Stimulated activated CD8-positive, alpha-beta memory T cell treated with anti-CD3 and anti-CD28 coated beads, Interleukin-12 subunit alpha, Interleukin-12 subunit beta, amount 100 ng/mL, for 24 hours (primary cell): ENCODE data around the gene PHC2.

ENCODE experiments used
- DNase-seq: peaks from one replicate; pipeline ENCODE4 v3.0.0-alpha.2; 2020; ENCODE audit errors: extremely low read depth

The PHC2 gene

DNA sequence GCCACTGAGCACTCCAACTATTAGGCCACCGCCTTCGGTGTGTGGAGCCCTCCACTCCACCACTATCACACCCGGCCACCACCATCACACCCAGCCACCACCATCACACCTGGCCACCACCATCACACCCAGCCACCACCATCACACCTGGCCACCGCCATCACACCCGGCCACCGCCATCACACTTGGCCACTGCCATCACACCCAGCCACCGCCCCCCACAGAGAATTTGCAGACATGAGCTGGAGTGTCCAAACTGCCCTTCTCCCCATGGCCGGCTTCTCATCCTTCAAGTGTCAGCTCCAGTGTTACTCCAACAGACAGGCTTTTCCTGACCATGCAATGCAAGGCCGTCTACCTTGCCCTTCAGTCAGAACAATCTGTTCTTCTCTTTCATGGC, 59.6 kb downstream of the PHC2 start:
- no peak for DNase-seq

DNA sequence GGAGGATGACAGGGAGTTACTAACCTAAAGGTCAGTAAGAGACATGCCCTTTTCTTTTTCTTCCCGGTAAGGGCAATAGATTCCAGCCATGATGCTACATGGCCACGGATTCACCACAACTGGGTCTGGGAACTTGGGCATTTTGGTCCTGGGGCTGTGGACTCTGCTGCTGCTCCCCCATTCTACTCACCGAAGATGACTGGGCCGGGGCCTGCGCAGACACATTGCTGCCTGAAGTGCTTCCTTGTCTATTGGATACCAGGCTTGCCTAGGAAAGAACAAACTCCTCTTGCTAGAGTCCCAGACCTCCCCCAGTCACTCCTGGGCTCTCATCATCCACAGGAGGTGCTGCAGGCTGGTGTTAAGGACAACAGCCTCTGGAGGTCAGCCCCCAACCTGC, 60.1 kb downstream of the PHC2 start:
- DNase-seq: no peak

DNA sequence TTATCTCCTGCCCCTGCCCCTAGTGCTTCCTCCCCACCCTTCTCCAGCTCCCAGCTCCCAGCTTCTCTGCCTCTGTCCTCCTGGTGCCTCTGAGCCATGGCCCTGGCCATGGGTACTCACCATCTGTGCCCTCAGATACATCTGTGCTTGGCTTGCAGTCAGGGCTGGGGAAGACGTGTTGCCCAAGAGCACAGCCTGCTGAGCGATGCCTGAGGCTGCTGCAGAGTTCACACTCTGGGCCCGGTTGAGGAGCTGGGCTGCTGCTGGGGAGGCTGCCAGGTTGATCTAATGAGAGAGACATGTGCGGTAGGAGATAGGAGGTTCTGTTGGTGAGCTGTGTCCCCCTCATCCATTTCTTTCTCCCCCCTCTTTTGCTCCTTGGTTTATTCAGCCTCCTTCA, 60.6 kb downstream of the PHC2 start:
- DNase-seq: no peak

DNA sequence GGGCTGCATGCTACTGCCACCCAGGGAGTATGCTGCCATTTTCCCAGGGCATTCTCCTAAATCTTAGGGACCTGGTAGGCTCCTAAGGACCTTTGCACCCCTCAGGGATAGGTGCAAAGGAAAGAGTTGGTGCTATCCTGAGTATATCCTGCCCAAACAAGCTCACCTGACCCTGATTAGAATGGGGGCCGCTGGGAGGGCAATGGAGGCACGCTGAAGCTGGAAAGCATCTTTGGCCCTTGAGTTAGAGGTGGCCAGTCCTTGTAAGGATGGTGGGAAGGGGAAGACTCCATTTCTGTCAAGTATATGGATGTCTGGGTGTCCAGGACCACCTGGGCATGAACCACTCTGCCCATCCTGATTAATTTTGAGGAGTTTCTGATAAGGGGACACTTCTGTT, 61.1 kb downstream of the PHC2 start:
- no peak for DNase-seq

DNA sequence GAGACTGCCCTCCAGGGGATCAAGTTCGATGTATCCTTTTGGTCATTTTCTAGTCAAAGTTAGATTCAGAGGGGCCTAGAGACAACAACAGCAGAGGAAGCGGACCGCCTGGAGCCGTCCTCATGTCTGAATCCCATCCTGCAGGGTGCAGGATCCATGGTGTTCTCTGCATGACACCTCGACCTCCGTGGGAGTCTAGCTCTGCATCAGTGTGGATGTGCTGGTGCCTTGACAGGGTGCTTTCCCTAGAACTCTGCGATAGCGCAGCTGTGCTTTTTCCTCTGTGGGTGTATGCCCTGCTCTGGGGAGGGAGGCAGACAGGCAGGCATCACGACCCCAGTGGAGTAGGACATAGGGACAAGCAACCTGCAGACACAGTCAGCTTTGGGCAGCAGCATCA, 61.8 kb downstream of the PHC2 start:
- no peak for DNase-seq

DNA sequence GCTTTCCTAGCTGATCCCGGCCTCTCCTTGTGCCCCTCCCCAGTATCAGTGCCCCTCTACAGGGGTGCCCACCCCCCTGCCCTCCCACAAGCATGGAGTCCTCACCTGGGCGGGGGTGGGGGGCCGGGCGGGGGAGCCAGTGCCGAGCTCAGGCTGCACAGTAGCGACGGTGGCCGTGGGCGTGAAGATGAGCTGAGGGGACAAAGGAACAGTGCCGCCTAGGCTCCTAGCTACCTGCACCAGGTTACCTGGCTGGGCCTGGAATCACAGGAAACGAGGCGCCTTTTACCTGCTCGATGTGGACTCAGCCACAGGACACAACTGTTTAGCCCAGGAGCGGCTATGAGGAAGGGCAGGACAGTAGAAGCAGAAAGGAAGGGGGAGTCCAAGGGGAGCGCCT, 62.5 kb downstream of the PHC2 start:
- no peak for DNase-seq

DNA sequence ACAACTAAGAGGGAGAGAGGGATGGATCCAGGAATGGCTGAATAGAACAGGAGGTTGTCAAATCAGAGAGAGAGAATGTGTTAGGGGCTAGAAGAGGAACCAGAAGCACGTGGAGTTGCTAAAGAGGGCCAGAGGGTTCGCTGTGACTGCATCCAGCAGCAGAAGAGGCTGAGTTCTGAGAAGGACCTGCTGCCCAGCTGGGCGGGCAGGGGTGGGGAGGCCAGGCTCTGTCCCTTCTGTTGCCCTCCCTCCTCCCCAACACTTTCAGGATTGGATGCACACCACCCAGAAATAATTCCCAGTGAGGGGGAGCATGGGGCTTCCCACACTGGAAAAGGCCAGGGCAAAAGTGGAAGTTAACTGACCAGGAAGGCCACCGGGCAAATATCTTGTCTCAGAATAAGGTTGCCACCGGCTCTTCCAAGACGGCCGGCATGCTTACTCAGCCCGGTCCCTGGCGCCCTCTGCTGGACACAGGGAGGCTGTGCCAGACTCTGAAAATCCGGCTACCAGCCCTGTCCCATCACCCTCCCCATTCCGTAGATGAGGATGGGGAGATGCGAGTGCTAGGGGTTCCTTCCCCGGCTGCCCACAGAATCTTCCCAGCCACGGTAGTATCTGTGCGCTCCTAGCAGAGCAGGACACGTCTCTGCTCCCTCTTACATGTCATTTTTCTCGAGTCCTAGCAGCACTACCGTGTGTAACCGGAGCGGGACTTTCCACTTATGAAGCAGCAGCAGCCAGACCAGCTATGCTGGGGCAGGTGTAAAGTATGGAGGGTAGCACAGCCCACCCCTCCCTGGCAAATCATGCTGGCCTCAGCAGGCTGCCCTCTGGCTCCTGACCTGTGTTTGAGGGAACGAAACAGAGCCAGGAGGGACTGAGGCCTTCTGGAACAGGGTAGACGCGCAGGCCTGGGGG, 63.1 kb downstream of the PHC2 start:
- DNase-seq: peak; percentile 55

DNA sequence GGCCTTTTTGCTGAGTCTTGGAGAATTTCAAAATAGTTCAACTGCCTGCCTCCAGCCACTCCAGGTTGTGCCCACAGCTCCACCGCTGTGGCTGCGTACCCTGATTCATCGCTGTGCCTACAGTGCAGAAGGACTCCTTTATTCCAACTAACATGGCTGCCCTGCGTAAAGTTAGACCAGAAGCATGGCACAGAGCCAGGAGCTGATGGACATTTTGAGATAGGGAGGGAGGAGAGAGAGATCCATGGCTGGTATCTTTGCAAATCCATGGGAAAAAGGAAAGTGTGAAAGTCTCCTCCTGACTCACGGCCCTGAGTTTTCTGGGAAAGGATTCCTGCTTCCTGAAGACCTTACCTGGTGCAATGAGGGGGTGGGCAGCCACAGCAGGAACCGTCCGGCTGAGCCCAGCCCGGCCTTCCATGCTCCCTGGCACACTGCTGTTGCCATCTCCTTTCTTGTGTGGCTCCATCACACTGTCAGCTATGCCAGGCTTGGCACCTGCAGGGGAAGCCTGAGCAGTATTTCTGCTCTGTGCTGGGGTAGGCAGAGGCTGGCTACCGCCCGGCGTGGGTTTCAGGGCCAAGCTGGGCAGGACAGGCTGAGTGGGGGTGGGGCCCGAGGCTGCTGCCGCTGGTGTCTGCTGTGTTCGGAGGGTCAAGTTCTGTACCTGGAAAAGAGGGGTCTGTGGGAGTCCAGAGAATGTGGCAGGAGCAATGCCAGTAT, 64.0 kb downstream of the PHC2 start:
- no peak for DNase-seq

DNA sequence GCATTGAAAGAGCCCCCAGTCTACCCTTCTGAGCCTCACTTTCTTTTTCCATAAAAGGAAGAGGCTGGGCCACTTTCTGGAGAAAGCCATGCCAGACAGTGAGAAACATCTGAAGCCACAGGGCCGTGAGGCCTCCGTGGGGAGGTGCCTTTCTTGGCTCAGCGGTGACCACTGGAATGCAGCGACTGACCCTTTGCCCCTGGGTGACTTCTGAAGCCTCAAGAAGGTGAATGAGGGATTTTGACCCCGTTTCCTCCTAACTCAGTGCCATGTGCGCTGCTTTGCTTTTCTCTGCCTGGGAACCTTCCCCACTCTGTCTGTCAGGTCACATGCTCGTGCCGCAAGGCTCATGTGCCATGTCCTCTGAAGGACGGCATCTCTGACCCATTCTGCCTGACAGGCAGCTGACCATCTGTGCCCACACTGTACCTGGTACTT, 65.3 kb downstream of the PHC2 start:
- DNase-seq: no peak

DNA sequence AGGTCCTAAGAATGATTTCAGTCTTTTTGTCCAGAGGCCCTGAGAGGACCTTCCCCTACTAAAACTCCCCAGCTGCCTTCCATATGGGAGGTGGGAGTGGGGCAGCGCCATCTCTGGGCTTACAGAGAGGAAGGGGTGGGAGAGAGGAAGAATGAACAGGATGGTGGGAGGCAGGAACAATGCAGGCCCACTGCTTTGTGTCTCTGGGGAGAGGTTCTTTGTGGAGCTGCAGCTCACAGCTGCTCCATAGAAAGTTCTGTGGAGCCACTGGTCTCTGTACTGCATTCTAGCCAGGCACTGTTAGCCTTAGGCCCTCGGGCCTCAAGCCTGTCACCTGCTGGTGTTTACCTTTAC, 66.4 kb downstream of the PHC2 start:
- DNase-seq: no peak

DNA sequence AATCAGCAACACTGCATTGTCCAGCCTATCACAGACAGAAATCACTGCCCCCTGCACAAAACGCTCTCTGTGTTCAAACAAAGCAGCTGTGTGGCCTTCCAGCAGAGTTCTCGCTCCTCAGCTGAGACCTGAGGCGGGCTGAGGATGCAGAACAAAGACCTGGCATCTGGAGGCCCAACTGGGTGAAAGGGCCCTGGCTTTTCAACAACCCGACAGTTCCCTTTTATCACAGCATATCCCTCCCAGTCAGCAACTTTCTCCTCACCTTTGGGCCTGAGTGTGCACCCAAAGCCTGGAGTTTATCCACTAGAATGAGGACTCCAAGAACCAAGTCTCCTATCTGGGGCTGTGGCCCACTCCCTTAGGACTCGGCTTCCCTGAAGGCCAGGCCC, 67.4 kb downstream of the PHC2 start:
- DNase-seq: no peak

DNA sequence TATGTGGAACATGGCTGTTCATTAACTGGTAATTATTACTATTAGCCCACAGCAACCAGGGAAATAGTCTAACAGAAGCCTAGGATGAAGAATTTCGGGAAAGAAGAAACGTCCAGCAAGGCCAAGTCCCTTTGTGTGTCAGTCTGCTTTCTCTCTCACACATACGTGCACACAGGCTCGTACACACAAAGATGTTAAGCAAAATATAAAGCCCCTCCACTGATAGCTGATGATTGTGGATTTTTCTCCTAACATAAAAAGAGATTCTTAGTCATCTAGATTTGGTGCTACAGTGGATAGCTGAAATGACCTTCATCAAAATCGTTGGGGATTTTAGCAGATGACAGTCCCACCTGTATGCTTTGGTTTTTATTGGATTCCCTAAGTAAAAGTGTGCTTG, 67.9 kb downstream of the PHC2 start:
- DNase-seq: no peak

DNA sequence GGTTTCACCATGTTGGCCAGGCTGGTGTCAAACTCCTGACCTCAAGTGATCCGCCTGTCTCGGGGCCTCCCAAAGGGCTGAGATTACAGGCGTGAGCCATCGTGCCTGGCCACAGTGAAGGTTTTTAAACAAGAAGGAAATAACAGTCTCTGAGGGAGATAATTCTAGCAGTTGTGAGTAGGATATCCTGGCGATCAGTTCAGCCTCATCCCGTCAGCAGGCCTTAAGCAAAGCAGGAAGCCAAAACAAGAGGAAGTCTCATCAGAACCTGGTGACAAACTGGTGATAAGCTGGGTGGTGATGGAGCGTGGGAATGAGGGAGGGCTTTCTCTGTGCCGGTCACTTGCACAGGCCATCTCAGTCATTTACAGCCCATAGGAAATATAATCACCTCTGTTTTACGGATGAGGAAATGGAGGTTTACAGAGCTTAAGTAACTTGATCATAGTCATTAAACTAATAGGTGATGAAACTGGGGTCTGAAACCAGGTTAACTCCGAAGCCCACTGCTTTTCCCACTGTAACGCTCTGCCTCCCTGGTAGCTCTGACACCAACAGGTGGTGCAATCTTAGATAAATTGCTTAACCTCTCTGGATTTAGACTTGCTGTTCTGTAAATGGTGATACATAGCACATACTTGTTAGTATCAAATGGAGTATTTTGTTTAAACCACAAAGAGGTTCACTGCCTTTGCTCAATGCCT, 69.2 kb downstream of the PHC2 start:
- DNase-seq: no peak

DNA sequence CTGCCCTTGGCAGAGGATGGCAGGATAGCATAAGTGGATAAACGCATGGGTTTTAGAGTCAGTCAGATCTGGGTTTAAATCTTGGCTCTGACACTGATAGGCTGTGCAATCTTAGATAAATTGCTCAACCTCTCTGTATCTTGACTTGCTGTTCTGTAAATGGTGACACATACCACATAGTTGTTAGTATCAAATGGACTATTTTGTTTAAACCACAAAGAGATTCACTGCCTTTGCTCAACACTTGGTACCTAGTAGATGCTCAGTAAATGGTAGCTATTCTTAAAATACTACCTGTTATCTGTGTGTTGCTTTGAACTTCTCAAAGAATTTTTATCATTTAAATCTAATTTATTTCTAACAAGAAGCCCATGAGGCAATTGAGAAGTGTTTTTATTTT, 70.5 kb downstream of the PHC2 start:
- DNase-seq: no peak

DNA sequence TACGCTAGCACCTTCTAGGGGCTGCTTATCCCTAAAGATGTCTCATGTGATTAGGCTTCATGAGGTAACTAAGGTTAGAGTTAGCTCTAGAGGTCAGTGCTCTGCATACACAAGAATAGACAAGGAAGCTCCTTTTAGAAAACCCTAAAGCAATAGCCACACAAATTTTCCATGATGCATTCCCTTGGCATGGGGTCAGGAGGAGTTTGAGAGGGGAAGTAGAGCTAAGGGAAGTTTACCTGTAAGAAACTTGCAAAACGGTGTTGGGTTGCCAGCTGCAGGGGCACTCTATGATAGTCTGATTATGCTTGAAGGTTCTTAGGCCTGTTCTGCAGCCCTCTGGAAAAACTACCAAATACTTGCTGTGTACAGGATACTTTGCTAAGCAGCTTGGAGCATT, 71.0 kb downstream of the PHC2 start:
- DNase-seq: no peak

DNA sequence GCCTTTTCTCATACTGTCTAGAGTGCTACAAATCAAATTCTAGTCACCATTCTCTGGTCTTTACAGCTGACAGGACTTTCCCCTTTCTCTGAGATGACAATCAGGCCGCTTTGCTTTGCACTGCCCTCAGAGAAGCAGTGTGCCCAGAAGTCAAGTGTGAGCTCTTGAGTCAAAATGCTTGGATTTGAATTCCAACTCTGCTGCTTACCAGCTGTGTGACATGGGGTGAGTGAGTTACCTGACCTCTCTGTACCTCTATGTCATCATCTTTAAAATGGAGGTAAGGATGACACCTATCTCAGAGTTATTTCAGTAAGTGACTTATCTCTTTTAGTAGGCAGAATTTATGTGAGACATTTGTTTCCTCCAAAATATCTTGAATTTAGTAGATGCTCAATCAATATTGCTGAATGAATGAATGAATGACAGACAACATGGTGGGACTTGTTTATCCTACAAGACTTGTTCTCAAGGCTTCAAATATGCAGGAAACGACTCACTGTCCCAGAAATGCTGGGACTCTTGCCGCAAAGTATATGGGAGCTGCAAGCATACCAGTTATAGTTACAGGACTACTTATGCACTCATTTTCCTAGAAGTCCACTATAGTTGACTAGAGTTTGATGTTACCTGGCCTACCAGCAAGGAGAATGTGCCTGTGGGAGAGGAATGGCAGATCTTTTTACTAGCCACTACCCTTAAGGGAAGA, 71.9 kb downstream of the PHC2 start:
- DNase-seq: no peak

DNA sequence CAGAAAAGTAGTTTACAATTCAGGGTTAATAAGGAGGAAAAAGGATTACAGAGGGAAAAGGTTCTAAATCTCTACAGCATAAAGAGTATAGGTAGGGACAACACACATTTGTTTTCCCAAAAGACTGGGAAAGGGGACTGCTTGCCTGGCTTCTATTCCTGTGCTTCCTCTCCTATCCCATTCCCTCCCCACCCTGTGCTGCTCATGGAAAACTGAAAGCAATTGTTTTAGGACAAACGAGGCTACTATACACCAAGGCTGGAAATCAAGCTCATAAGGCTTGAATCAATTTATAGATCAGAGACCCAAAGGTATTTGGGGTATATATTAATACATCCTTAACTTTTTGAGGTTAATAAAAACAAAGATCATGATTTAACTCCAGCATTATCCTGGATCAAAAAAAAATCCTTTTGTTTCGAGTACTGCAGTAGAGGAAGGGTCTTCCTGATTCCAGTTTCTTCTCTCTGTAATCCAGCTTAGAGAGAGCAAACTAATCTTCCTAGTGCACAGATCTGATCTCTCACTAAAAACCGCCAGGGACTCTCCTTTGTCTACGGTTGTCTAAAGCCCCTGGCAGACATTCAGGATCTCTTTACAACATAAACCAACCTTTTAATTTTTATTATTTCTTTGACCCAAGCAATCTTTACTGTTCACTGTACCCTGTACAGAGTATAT, 72.6 kb downstream of the PHC2 start:
- DNase-seq: no peak

DNA sequence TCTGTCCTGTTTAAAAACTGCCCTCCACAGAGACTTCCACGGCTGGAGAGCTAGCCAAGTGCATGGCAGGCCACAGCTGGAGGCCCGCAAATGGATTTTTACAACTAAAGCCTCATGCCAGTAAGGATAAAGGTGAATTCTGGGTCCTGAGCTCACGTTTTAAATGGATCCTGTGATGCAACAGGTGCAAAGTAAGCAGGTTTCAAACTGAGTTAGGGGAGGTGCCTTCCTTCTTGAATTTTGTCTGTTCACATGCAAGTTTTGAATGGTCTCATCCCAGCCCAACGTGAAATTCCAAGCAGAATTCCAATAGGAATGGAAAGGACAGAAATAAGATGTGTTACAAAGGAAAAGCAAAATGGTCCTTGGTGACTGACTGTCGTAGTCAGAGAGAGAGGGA, 73.8 kb downstream of the PHC2 start:
- DNase-seq: no peak

DNA sequence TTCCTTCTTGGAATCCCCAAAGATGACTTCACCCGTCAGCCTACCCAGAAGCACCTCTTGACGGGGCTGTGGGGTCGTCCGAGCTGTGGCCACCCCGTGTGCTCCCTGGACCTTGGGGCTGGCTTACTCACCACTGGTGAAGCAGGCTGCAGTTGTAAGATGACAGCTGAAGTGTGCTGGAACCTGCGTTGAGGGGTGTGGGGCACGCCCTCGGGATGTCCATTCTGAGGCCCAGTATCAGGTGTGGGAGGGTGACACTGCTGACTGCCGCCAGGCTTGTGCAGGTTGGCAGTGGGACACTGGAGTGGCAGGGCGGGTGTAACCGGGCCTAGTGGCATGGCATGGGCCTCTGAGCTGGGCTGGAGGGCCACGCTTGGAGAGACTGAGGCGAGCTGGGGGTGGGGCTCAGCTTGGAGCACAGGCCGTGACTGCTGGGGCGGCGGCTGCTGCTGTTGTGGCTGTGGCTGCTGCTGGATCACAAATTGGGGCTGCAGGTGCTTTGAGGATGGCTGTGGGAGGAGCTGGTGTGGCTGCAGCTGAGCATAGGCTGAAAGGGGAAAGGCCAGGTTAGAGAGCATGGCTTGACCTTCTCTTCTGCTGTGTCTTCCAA, 76.1 kb downstream of the PHC2 start:
- no peak for DNase-seq

DNA sequence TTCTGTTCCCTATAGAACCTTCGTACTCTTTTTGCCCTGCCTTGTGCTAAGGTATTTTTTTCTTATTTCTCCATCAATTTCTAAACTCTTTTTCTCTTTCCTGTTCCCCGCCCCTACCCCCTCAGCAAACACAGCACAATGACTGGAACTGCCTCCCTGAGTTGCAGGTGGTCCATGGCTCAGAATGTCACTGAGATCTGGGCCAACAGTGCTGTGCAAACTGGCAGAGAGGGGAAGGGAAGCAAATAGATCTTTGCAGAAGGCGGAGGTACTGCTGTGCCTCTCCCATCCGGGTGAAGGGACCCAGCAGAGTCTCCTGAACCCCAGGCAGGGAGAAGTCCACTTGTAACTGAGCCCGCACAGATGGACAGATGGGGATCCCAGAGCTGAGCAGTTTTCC, 77.4 kb downstream of the PHC2 start:
- DNase-seq: no peak

DNA sequence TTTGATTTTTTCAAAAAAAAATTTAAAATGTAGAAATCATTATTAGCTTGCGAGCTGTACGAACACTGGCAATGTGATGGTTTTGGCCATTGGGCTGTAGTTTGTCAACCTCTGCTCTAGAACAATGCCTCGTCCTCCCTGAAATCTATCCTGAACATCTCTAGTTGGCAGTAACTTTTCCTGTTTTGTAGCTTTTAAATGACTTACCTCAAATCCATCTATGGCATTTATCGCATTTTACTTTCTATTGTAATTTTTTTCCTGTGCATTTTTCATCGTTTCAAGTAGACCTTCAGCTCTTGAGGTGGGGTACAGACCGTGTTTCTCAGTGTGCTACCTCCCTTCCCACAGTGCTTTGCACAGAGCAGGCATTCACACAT, 79.6 kb downstream of the PHC2 start:
- no peak for DNase-seq
